ENCODE data around the gene CNTN1.

Gene CNTN1

GRCh38 chr12:40691913-40692764, at the start of gene CNTN1:
TSS of gene CNTN1 (plus strand) at chr12:40692439.
- peak; percentile 10 for DNase-seq (ENCODE audit: low read depth)

GRCh38 chr12:40643506-40643905, 48.7 kb upstream of the CNTN1 start:
- no peak for DNase-seq (ENCODE audit: low read depth)

GRCh38 chr12:40643976-40644375, 48.3 kb upstream of the CNTN1 start:
- DNase-seq (ENCODE audit: low read depth): no peak

GRCh38 chr12:40644708-40645107, 47.5 kb upstream of the CNTN1 start:
- DNase-seq (ENCODE audit: low read depth): no peak

GRCh38 chr12:40645361-40645760, 46.9 kb upstream of the CNTN1 start:
- DNase-seq (ENCODE audit: low read depth): no peak

- no peak for DNase-seq (ENCODE audit: low read depth)
Measured at GRCh38 chr12:40646456-40646855, 45.8 kb upstream of the CNTN1 start.

GRCh38 chr12:40646911-40647310, 45.3 kb upstream of the CNTN1 start:
- no peak for DNase-seq (ENCODE audit: low read depth)

- DNase-seq (ENCODE audit: low read depth): no peak
Measured at GRCh38 chr12:40647651-40648050, 44.6 kb upstream of the CNTN1 start.

- DNase-seq (ENCODE audit: low read depth): no peak
Measured at GRCh38 chr12:40648519-40648918, 43.7 kb upstream of the CNTN1 start.

GRCh38 chr12:40650038-40650704, 42.1 kb upstream of the CNTN1 start:
- no peak for DNase-seq (ENCODE audit: low read depth)

GRCh38 chr12:40655451-40655850, 36.8 kb upstream of the CNTN1 start:
- DNase-seq (ENCODE audit: low read depth): no peak

- no peak for DNase-seq (ENCODE audit: low read depth)
Measured at GRCh38 chr12:40662366-40662765, 29.9 kb upstream of the CNTN1 start.

GRCh38 chr12:40663781-40664180, 28.5 kb upstream of the CNTN1 start:
- DNase-seq (ENCODE audit: low read depth): no peak

GRCh38 chr12:40668099-40668529, 24.1 kb upstream of the CNTN1 start:
- no peak for DNase-seq (ENCODE audit: low read depth)

GRCh38 chr12:40672741-40673271, 19.4 kb upstream of the CNTN1 start:
- DNase-seq (ENCODE audit: low read depth): no peak

- no peak for DNase-seq (ENCODE audit: low read depth)
Measured at GRCh38 chr12:40681148-40681547, 11.1 kb upstream of the CNTN1 start.

GRCh38 chr12:40684986-40685385, 7.3 kb upstream of the CNTN1 start:
- DNase-seq (ENCODE audit: low read depth): no peak

GRCh38 chr12:40688085-40688725, 4.0 kb upstream of the CNTN1 start:
- DNase-seq (ENCODE audit: low read depth): no peak

GRCh38 chr12:40689576-40689975, 2.7 kb upstream of the CNTN1 start:
- no peak for DNase-seq (ENCODE audit: low read depth)

- DNase-seq (ENCODE audit: low read depth): no peak
Measured at GRCh38 chr12:40692765-40693206, 547 bp downstream of the CNTN1 start.

- DNase-seq (ENCODE audit: low read depth): no peak
Measured at GRCh38 chr12:40693207-40693821, 1.1 kb downstream of the CNTN1 start.
